ENCODE data around the gene SIAH1.

GRCh38 chr16:48347191-48347865 lies 37.9 kb downstream of the SIAH1 start:
- TF ChIP-seq, protein P1, sequence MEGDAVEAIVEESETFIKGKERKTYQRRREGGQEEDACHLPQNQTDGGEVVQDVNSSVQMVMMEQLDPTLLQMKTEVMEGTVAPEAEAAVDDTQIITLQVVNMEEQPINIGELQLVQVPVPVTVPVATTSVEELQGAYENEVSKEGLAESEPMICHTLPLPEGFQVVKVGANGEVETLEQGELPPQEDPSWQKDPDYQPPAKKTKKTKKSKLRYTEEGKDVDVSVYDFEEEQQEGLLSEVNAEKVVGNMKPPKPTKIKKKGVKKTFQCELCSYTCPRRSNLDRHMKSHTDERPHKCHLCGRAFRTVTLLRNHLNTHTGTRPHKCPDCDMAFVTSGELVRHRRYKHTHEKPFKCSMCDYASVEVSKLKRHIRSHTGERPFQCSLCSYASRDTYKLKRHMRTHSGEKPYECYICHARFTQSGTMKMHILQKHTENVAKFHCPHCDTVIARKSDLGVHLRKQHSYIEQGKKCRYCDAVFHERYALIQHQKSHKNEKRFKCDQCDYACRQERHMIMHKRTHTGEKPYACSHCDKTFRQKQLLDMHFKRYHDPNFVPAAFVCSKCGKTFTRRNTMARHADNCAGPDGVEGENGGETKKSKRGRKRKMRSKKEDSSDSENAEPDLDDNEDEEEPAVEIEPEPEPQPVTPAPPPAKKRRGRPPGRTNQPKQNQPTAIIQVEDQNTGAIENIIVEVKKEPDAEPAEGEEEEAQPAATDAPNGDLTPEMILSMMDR (IDR thresholded peaks at IDR 0.05; ENCODE audit: insufficient read depth, low read depth, low read length), result no peak
- no peak for TF ChIP-seq EZH2 (IDR thresholded peaks at IDR 0.05; ENCODE audit: insufficient read depth, low read length)
